ENCODE data around the gene KAZN.

Gene KAZN

DNA sequence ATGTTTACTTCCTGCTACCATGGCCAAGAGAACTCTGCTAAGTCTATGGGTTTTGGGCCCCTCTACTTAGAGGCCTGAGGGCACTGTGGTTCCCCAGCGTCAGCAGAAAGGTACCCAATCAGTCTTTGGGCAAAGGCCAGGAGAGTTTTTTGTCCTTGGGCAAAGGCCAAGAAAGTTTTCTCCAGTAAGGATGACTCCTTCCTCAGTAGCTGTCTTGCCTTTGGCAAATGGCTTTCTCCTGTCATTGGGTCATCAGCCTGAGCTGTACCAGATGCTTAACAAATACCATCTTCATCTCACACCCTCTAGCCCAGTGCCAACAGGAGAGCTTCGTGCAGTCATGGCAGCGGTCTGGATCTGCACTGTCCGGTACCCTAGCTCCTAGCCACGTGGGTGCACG, 355.7 kb downstream of the KAZN start:
- H3K27ac ChIP-seq (ENCODE audit: low read depth, low read length) = no peak overlapping the region
- H3K4me1 ChIP-seq (ENCODE audit: control insufficient read depth, low read length) = no peaks in the 10 kb centered on the region
- no peak overlapping the region for H3K4me2 ChIP-seq (ENCODE audit: low read length)

DNA sequence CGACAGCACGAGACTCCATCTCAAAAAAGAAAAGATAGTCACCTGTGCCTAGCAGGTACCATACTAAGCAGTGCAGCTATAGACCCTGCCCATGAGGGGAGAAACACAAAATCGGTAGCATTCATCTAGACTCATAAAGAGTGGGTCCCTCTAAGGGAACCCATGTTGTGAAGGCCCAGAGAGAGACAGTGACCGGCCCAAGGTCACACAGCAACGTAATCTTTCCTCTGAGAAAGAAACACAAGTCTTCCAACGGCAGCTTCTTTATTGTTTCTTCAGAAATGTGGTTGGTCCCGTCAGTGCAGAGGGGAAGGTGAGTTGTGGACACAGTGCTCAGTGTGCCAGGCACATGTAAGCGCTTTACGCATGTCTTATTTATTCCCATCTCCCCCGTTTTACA, 356.4 kb downstream of the KAZN start:
- Histone ChIP-seq H3K36me3 (ENCODE audit: control insufficient read depth, low read length) (no peaks in the 10 kb centered on the region), H3F3A (ENCODE audit: control insufficient read depth, insufficient read depth) (no peaks in the 10 kb centered on the region), H3K4me1 (ENCODE audit: control insufficient read depth, low read length) (no peaks in the 10 kb centered on the region), H3K4me3 (ENCODE audit: low read length) (no peak overlapping the region), H3K27me3 (ENCODE audit: control insufficient read depth, low read length) (no peaks in the 10 kb centered on the region), H3K27ac (ENCODE audit: low read depth, low read length) (no peak overlapping the region), H3K79me2 (ENCODE audit: control insufficient read depth, low read length) (no peaks in the 10 kb centered on the region), H3K4me2 (ENCODE audit: low read length) (no peak overlapping the region), H3K9me3 (ENCODE audit: control insufficient read depth, insufficient read depth, low read length) (no peaks in the 10 kb centered on the region), H3K9me2 (replicated peaks; ENCODE audit: control insufficient read depth, low read length) (no peaks in the 10 kb centered on the region), H4K20me1 (ENCODE audit: control insufficient read depth, insufficient read depth, low read depth, low read length) (no peaks in the 10 kb centered on the region)
- TF ChIP-seq, protein P1, sequence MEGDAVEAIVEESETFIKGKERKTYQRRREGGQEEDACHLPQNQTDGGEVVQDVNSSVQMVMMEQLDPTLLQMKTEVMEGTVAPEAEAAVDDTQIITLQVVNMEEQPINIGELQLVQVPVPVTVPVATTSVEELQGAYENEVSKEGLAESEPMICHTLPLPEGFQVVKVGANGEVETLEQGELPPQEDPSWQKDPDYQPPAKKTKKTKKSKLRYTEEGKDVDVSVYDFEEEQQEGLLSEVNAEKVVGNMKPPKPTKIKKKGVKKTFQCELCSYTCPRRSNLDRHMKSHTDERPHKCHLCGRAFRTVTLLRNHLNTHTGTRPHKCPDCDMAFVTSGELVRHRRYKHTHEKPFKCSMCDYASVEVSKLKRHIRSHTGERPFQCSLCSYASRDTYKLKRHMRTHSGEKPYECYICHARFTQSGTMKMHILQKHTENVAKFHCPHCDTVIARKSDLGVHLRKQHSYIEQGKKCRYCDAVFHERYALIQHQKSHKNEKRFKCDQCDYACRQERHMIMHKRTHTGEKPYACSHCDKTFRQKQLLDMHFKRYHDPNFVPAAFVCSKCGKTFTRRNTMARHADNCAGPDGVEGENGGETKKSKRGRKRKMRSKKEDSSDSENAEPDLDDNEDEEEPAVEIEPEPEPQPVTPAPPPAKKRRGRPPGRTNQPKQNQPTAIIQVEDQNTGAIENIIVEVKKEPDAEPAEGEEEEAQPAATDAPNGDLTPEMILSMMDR (IDR thresholded peaks at IDR 0.05; ENCODE audit: low read depth, low read length, poor library complexity, severe bottlenecking) = no peak
- TF ChIP-seq EZH2phosphoT487 (IDR thresholded peaks at IDR 0.05; ENCODE audit: borderline replicate concordance, low read length) = no peak

More for the DNA sequence above, 355.7 kb downstream of the KAZN start:
- Histone ChIP-seq H3K9me2 (replicated peaks; ENCODE audit: control insufficient read depth, low read length) (no peaks in the 10 kb centered on the region), H3K9me3 (ENCODE audit: control insufficient read depth, insufficient read depth, low read length) (no peaks in the 10 kb centered on the region), H3K4me3 (ENCODE audit: low read length) (no peak overlapping the region), H4K20me1 (ENCODE audit: control insufficient read depth, insufficient read depth, low read depth, low read length) (no peaks in the 10 kb centered on the region), H3F3A (ENCODE audit: control insufficient read depth, insufficient read depth) (no peaks in the 10 kb centered on the region), H3K27me3 (ENCODE audit: control insufficient read depth, low read length) (no peaks in the 10 kb centered on the region), H3K79me2 (ENCODE audit: control insufficient read depth, low read length) (no peaks in the 10 kb centered on the region), H3K36me3 (ENCODE audit: control insufficient read depth, low read length) (no peaks in the 10 kb centered on the region)
- no peak for TF ChIP-seq EZH2phosphoT487 (IDR thresholded peaks at IDR 0.05; ENCODE audit: borderline replicate concordance, low read length)
- TF ChIP-seq, protein P1 (IDR thresholded peaks at IDR 0.05; ENCODE audit: low read depth, low read length, poor library complexity, severe bottlenecking) = no peak

DNA sequence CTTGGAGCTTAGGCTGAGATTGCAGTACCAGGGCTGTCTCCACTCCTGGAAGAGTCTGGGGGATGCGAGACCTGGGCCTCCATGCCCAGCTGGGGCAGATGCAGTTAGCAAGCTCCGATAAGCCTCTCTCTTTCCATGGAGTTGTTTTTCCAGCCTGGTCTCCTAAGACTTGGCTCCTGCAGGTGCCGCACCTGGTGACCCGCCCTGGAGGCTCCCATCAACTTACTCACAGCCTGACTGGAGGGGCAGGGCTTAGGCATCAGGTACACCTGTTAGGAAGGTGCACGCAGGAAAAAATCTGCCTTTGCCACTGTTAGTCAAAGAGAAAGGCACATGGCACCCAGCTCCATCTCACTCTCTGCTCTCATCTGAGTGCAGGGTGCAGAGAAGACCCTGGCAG, 356.9 kb downstream of the KAZN start:
- no peaks in the 10 kb centered on the region for H3K79me2 ChIP-seq (ENCODE audit: control insufficient read depth, low read length)
- no peak overlapping the region for H3K4me2 ChIP-seq (ENCODE audit: low read length)
- H4K20me1 ChIP-seq (ENCODE audit: control insufficient read depth, insufficient read depth, low read depth, low read length) = no peaks in the 10 kb centered on the region
- no peaks in the 10 kb centered on the region for H3F3A ChIP-seq (ENCODE audit: control insufficient read depth, insufficient read depth)
- H3K36me3 ChIP-seq (ENCODE audit: control insufficient read depth, low read length) = no peaks in the 10 kb centered on the region
- H3K9me2 ChIP-seq (replicated peaks; ENCODE audit: control insufficient read depth, low read length) = no peaks in the 10 kb centered on the region
- TF ChIP-seq EZH2phosphoT487 (IDR thresholded peaks at IDR 0.05; ENCODE audit: borderline replicate concordance, low read length) = no peak
- TF ChIP-seq, protein P1 (IDR thresholded peaks at IDR 0.05; ENCODE audit: low read depth, low read length, poor library complexity, severe bottlenecking) = no peak
- H3K4me3 ChIP-seq (ENCODE audit: low read length) = no peak overlapping the region
- H3K9me3 ChIP-seq (ENCODE audit: control insufficient read depth, insufficient read depth, low read length) = no peaks in the 10 kb centered on the region
- no peaks in the 10 kb centered on the region for H3K4me1 ChIP-seq (ENCODE audit: control insufficient read depth, low read length)
- no peak overlapping the region for H3K27ac ChIP-seq (ENCODE audit: low read depth, low read length)
- no peaks in the 10 kb centered on the region for H3K27me3 ChIP-seq (ENCODE audit: control insufficient read depth, low read length)

DNA sequence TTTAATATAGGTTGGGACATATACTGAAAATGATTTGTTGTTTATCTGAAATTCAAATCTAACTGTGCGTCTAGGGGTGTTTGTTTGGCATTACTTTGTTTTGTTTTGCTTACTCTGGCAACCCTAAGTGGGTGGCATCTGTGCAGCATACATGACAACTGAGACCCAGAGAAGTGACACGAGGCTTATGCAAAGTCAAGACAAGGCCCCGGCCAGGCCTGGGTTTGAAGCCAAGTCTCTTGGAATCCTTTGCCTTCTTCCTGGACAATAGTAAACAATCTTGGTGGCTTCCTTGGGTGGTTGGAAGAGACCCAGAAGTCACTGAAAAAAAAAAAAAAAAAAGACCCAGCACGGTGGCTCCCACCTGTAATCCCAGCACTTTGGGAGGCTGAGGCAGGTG, 357.5 kb downstream of the KAZN start:
- Histone ChIP-seq H3K9me3 (ENCODE audit: control insufficient read depth, insufficient read depth, low read length) (no peaks in the 10 kb centered on the region), H3K4me2 (ENCODE audit: low read length) (no peak overlapping the region), H3K9me2 (replicated peaks; ENCODE audit: control insufficient read depth, low read length) (no peaks in the 10 kb centered on the region), H3K27ac (ENCODE audit: low read depth, low read length) (no peak overlapping the region), H3K79me2 (ENCODE audit: control insufficient read depth, low read length) (no peaks in the 10 kb centered on the region), H3K4me3 (ENCODE audit: low read length) (no peak overlapping the region), H3K4me1 (ENCODE audit: control insufficient read depth, low read length) (no peaks in the 10 kb centered on the region), H3K27me3 (ENCODE audit: control insufficient read depth, low read length) (no peaks in the 10 kb centered on the region), H3K36me3 (ENCODE audit: control insufficient read depth, low read length) (no peaks in the 10 kb centered on the region), H4K20me1 (ENCODE audit: control insufficient read depth, insufficient read depth, low read depth, low read length) (no peaks in the 10 kb centered on the region), H3F3A (ENCODE audit: control insufficient read depth, insufficient read depth) (no peaks in the 10 kb centered on the region)
- TF ChIP-seq, protein P1 (IDR thresholded peaks at IDR 0.05; ENCODE audit: low read depth, low read length, poor library complexity, severe bottlenecking) = no peak
- no peak for TF ChIP-seq EZH2phosphoT487 (IDR thresholded peaks at IDR 0.05; ENCODE audit: borderline replicate concordance, low read length)
